Suprapubic skin (tissue), 4 donors: Measurements from ENCODE around the gene RELN.

ENCODE experiments used
- CTCF ChIP-seq, 2 donors: fragments of 200-600 bp in 1 of 2; fragments of 450-650 bp in 1 of 2; sonication (generic) in 1 of 2; IDR thresholded peaks; one replicate each; pipeline ENCODE4 v1.5.1; 2016 to 2019; ENCODE audit warnings: antibody characterized with exemption in 2 of 2, mild to moderate bottlenecking in 1 of 2, moderate library complexity in 1 of 2
- EP300 ChIP-seq: sonication (generic); formaldehyde crosslinking; IDR thresholded peaks from one replicate; pipeline ENCODE4 v1.6.1; 2017; ENCODE audit warnings: antibody characterized with exemption
- POLR2A ChIP-seq, 2 donors: fragments of 450-650 bp; IDR thresholded peaks; one replicate each; pipeline ENCODE4 v1.6.1; 2017; ENCODE audit warnings: antibody characterized with exemption in 2 of 2, mild to moderate bottlenecking in 2 of 2, moderate library complexity in 2 of 2
- POLR2AphosphoS5 ChIP-seq, 3 donors: sonication (generic); formaldehyde crosslinking; IDR thresholded peaks; one replicate each; pipeline ENCODE4 v1.6.1; 2017; ENCODE audit warnings: antibody characterized with exemption in 3 of 3

DNA sequence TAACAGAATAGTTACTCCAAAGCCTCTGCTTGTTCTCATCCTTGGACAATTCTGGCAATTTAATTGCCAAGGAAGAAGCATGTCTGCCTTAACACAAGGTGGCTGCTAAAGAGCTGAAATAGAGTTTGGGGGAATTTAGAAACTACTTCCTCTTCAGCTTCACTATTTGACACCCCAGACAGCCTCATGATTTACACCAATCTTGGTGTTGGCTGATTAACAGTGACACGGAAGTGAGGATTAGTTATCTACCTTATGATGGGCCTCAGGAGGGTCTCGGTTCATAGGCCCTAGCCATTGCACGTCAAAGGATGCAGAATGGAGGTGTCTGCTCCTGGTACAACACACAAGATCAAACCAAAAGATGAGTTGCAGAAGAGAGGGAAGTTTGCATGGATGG lies 102.4 kb downstream of the RELN start:
- TF ChIP-seq CTCF (IDR thresholded peaks at IDR 0.05) = no peak
- no peak for TF ChIP-seq POLR2A (IDR thresholded peaks at IDR 0.05)
- TF ChIP-seq POLR2AphosphoS5 (IDR thresholded peaks at IDR 0.05) = no peak
- TF ChIP-seq EP300 = no peak
